Measurements from ENCODE around the gene L3MBTL2.

L3MBTL2 gene

DNA sequence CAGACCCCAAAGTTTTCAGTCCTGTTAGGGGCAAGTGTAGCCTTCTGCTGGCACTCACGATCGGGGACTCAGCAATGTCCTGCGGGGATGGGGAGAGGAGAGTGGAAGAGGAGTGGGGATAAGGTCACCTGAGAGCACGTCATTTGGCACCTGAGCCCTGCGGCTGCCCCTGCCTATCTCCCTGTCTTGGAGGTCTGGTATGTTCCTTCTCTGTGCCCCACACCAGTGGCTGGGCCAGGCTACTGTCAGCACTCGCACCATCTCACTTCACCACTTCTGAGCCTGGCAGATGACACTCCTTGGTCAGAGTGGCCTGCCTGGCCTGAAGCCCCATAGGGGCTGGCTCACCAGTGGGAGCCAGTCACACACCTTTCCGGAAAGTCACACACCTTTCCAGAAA is 55.8 kb downstream of the L3MBTL2 start:
- ChIA-PET CTCF (interaction anchor here (1.2 kb wide), 1 partner anchor 23 kb away, joined by 3 read pairs; no protein-coding TSS in a partner anchor), POLR2A (interaction anchor here (0.6 kb wide), 1 partner anchor 29 kb away, joined by 4 read pairs; no protein-coding TSS in a partner anchor)
- DNase-seq (ENCODE audit: low read depth, low spot score), result no peak

GRCh38 chr22:41261541-41262249 is 56.6 kb downstream of the L3MBTL2 start:
- no peak for DNase-seq (ENCODE audit: low read depth, low spot score)
- TF ChIP-seq CTCF (IDR thresholded peaks at IDR 0.05; ENCODE audit: insufficient read depth, low read length, missing control alignments), result no peak
- CTCF ChIA-PET, result interaction anchor here (1.2 kb wide), 1 partner anchor 24 kb away, joined by 3 read pairs; no protein-coding TSS in a partner anchor
- POLR2A ChIA-PET, result interaction anchor here (0.7 kb wide), 1 partner anchor 123 kb away, joined by 3 read pairs; no protein-coding TSS in a partner anchor
- no peak overlapping the region for H3K4me3 ChIP-seq (ENCODE audit: low read depth, low read length)

More for the DNA sequence above, 55.8 kb downstream of the L3MBTL2 start:
- H3K4me3 ChIP-seq (ENCODE audit: low read depth, low read length), result no peak overlapping the region
- no peak for TF ChIP-seq CTCF (IDR thresholded peaks at IDR 0.05; ENCODE audit: insufficient read depth, low read length, missing control alignments)

DNA sequence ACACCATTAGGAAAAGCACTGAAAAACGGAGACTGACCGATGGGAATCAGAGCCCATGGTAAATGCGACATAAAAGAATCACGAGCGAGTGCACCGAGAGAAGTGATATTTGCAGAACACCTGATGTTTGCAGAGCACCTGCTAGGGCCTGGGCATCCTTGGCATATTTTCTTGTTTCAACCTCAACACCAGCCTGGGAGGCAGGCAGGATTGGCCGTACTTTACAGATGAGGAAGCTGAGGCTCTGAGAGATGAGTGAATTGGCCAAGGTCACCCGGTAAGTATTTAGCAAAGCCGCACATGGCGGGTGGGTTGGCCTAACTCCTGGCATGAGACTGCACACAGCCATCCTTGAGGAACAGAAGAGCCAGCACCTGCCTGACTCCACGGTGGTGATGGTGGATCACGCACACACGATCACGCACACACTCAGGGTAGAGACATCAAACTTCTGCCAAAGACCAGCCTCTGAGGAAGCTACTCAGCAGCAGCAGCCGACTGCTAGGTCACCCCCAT is 57.2 kb downstream of the L3MBTL2 start:
- ChIA-PET CTCF (no interaction called here), POLR2A (no interaction called here)
- H3K4me3 ChIP-seq (ENCODE audit: low read depth, low read length), result no peak overlapping the region
- TF ChIP-seq CTCF (IDR thresholded peaks at IDR 0.05; ENCODE audit: insufficient read depth, low read length, missing control alignments), result no peak
- no peak for DNase-seq (ENCODE audit: low read depth, low spot score)

- H3K4me3 ChIP-seq (ENCODE audit: low read depth, low read length), result no peak overlapping the region
Measured at GRCh38 chr22:41263704-41264103, 58.6 kb downstream of the L3MBTL2 start.

DNA sequence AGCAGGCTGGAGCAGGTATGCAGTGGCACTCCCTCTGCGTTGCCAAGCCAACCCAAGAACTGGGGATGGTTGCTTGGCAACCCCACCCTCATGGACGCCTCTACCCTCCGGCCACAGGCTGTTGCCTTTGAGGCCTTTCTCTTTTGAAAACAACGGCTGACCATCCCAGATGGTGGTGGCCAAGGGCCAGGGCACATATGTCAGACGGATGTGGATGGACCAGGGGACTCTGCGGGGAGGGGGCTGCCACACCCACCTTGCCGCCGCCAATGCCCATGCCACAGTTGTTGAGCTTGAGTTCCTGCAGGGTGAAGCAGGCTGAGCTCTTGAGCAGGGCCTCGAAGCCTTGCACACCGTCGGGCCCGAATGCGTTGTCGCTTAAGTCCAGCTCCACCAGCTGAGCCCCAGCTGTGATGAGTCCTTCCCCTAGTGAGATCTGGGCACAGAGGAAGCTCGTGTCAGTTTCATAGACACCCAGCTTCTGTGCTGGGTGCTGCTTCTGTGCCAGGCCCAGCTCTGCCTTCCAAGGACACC is 59.4 kb downstream of the L3MBTL2 start:
- no peak for TF ChIP-seq CTCF (IDR thresholded peaks at IDR 0.05; ENCODE audit: insufficient read depth, low read length, missing control alignments)
- ChIA-PET POLR2A (no interaction called here), CTCF (interaction anchor here (0.9 to 1.8 kb wide), 4 partner anchors 10 to 342 kb away, joined by 3 to 5 read pairs (median 4); partner anchors contain the start of gene ZC3H7B)
- no peak for DNase-seq (ENCODE audit: low read depth, low spot score)
- no peak overlapping the region for H3K4me3 ChIP-seq (ENCODE audit: low read depth, low read length)

More at GRCh38 chr22:41263704-41264103, 58.6 kb downstream of the L3MBTL2 start:
- POLR2A ChIA-PET, result no interaction called here
- DNase-seq (ENCODE audit: low read depth, low spot score), result no peak
- CTCF ChIA-PET, result interaction anchor here (0.9 kb wide), 1 partner anchor 17 kb away, joined by 3 read pairs; no protein-coding TSS in a partner anchor
- TF ChIP-seq CTCF (IDR thresholded peaks at IDR 0.05; ENCODE audit: insufficient read depth, low read length, missing control alignments), result no peak

GRCh38 chr22:41267958-41268357 is 62.8 kb downstream of the L3MBTL2 start:
- DNase-seq (ENCODE audit: low read depth, low spot score), result no peak
- POLR2A ChIA-PET, result no interaction called here
- CTCF ChIA-PET, result no interaction called here
- no peak for TF ChIP-seq CTCF (IDR thresholded peaks at IDR 0.05; ENCODE audit: insufficient read depth, low read length, missing control alignments)
- no peak overlapping the region for H3K4me3 ChIP-seq (ENCODE audit: low read depth, low read length)
